Keratinocyte (primary cell): ENCODE results near the gene XIAP. TPM values are rescaled to one million over a fixed set of nuclear protein-coding genes. Genes with fewer than 3 reads are reported as not detected.

Source experiments
- DNase-seq: peaks from one replicate; pipeline ENCODE4 v3.0.0-alpha.2; 2011; ENCODE audit warnings: low read depth, missing footprints, low spot score
- FAIRE-seq: peaks from 2 replicates; lab custom pipeline; 2011; peaks lifted over from hg19 to GRCh38; lab: Jason Lieb, UNC
- H2AFZ ChIP-seq: 2 replicates; pipeline ENCODE4 v1.6.0; 2012; ENCODE audit warnings: low read length, control low read depth, inconsistent platforms; ENCODE audit not compliant: control insufficient read depth
- H3K27ac ChIP-seq: 2 replicates; pipeline ENCODE4 v1.5.1; 2011; ENCODE audit warnings: low read length; ENCODE audit not compliant: control insufficient read depth, insufficient read depth
- H3K27me3 ChIP-seq: 3 replicates; pipeline ENCODE4 v1.6.0; 2011; ENCODE audit warnings: low read length; ENCODE audit not compliant: control insufficient read depth, insufficient read depth; ENCODE audit errors: extremely low read depth
- H3K36me3 ChIP-seq, 2 experiments: 2 replicates in 1 of 2; 3 replicates in 1 of 2; pipeline ENCODE4 v1.5.1; 2011; ENCODE audit warnings: low read length in 2 of 2, mild to moderate bottlenecking in 1 of 2; ENCODE audit not compliant: control insufficient read depth in 2 of 2, insufficient read depth in 2 of 2; ENCODE audit errors: extremely low read depth in 1 of 2
- H3K4me1 ChIP-seq: 3 replicates; pipeline ENCODE4 v1.5.1; 2011; ENCODE audit warnings: low read length; ENCODE audit not compliant: control insufficient read depth, insufficient read depth; ENCODE audit errors: extremely low read depth
- H3K4me2 ChIP-seq: 3 replicates; pipeline ENCODE4 v1.6.0; 2011; ENCODE audit warnings: low read depth, low read length; ENCODE audit not compliant: control insufficient read depth, insufficient read depth; ENCODE audit errors: extremely low read depth
- H3K4me3 ChIP-seq, 3 experiments: fragments of 200-600 bp in 1 of 3; sonication (generic) in 1 of 3; 2 replicates in 2 of 3; 3 replicates in 1 of 3; pipeline ENCODE4 v1.5.1; 2011 to 2016; ENCODE audit warnings: low read length in 3 of 3, mild to moderate bottlenecking in 3 of 3, control low read depth in 2 of 3, inconsistent platforms in 1 of 3, low read depth in 1 of 3, mixed read lengths in 1 of 3, mixed run types in 1 of 3, moderate library complexity in 1 of 3; ENCODE audit not compliant: control insufficient read depth in 2 of 3, insufficient read depth in 2 of 3; ENCODE audit errors: extremely low read depth in 1 of 3
- H3K79me2 ChIP-seq: 2 replicates; pipeline ENCODE4 v1.6.0; 2012; ENCODE audit warnings: low read length; ENCODE audit not compliant: control insufficient read depth, insufficient read depth
- H3K9ac ChIP-seq: 3 replicates; pipeline ENCODE4 v1.6.0; 2011; ENCODE audit warnings: low read length; ENCODE audit not compliant: control insufficient read depth, insufficient read depth; ENCODE audit errors: extremely low read depth
- H3K9me1 ChIP-seq: 3 replicates; pipeline ENCODE4 v1.6.0; 2011; ENCODE audit warnings: low read length; ENCODE audit not compliant: control insufficient read depth, insufficient read depth; ENCODE audit errors: extremely low read depth
- H3K9me3 ChIP-seq: 2 replicates; pipeline ENCODE4 v1.5.1; 2012; ENCODE audit warnings: low read depth, low read length; ENCODE audit not compliant: control insufficient read depth
- H4K20me1 ChIP-seq: 3 replicates; pipeline ENCODE4 v1.6.0; 2011; ENCODE audit warnings: low read length; ENCODE audit not compliant: control insufficient read depth, insufficient read depth; ENCODE audit errors: extremely low read depth
- EZH2 ChIP-seq: IDR thresholded peaks from one replicate; pipeline ENCODE4 v1.6.1; 2012; ENCODE audit warnings: inconsistent platforms, mild to moderate bottlenecking, low read length, moderate library complexity
- dilution Hi-C: fragments of 300-500 bp; cut with MboI; formaldehyde crosslinking; loops from one replicate; pipeline ENCODE4 v1.7.0; 2020; ENCODE audit warnings: low sequenced_read_pairs; ENCODE audit not compliant: extremely low pct_ligation_motif_present
- polyA plus RNA-seq, 5 experiments: library from polyadenylated mRNA; depleted of rRNA in 3 of 5; stranded (reverse) in 3 of 5; stranded (forward) in 1 of 5; unstranded in 1 of 5; fragments of >200 nt; gene quantifications; 1 replicate in 1 of 5; 2 replicates in 3 of 5; 3 replicates in 1 of 5; pipeline versions ENCODE4 v1.2.1 to v1.2.3, GENCODE V29; 2011 to 2012; ENCODE audit warnings: missing spikeins in 2 of 5, low read depth in 1 of 5, low replicate concordance in 1 of 5
- TF ChIP-seq, protein P1 (sequence below), 3 experiments: IDR thresholded peaks in 1 of 3; conservative IDR thresholded peaks in 1 of 3; optimal IDR thresholded peaks in 1 of 3; 2 replicates in 2 of 3; 3 replicates in 1 of 3; pipeline versions ENCODE3 to v1.5.1; 2011; ENCODE audit warnings: low read length in 3 of 3, mild to moderate bottlenecking in 3 of 3, moderate library complexity in 2 of 3, control low read depth in 1 of 3, inconsistent platforms in 1 of 3; ENCODE audit not compliant: insufficient read depth in 2 of 3; ENCODE audit errors: extremely low read depth in 1 of 3

The XIAP gene
- polyA plus RNA-seq, 1 donor (not counting 4 experiments of a cell fraction or from before 2014, with no cell fraction given): 18.3 TPM

GRCh38 chrX:123846577-123847038 is 13.2 kb upstream of the XIAP start:
- Histone ChIP-seq H4K20me1 (no peaks in the 10 kb centered on the region), H3K4me2 (no peak overlapping the region), H3K4me1 (no peaks in the 10 kb centered on the region), H3K27me3 (no peaks in the 10 kb centered on the region), H3K79me2 (no peaks in the 10 kb centered on the region), H3K9ac (no peak overlapping the region), H3K4me3 (no peak overlapping the region), H3K9me1 (no peaks in the 10 kb centered on the region), H3K27ac (no peak overlapping the region), H3K9me3 (no peaks in the 10 kb centered on the region), H2AFZ (no peak overlapping the region), H3K36me3 (no peaks in the 10 kb centered on the region)
- dilution Hi-C loops: no loop called here
- no peak for FAIRE-seq
- DNase-seq: no peak
- no peak for TF ChIP-seq EZH2
- TF ChIP-seq, protein P1, sequence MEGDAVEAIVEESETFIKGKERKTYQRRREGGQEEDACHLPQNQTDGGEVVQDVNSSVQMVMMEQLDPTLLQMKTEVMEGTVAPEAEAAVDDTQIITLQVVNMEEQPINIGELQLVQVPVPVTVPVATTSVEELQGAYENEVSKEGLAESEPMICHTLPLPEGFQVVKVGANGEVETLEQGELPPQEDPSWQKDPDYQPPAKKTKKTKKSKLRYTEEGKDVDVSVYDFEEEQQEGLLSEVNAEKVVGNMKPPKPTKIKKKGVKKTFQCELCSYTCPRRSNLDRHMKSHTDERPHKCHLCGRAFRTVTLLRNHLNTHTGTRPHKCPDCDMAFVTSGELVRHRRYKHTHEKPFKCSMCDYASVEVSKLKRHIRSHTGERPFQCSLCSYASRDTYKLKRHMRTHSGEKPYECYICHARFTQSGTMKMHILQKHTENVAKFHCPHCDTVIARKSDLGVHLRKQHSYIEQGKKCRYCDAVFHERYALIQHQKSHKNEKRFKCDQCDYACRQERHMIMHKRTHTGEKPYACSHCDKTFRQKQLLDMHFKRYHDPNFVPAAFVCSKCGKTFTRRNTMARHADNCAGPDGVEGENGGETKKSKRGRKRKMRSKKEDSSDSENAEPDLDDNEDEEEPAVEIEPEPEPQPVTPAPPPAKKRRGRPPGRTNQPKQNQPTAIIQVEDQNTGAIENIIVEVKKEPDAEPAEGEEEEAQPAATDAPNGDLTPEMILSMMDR (optimal IDR thresholded peaks at IDR 0.05 in 1 of 3, IDR thresholded peaks at IDR 0.05 in 1 of 3, conservative IDR thresholded peaks at IDR 0.05 in 1 of 3; ENCODE audit: extremely low read depth in 1 of 3, insufficient read depth in 2 of 3, low read length in 3 of 3): no peak

- FAIRE-seq (no peak), DNase-seq (no peak)
- no peak for TF ChIP-seq EZH2
- TF ChIP-seq, protein P1 (optimal IDR thresholded peaks at IDR 0.05 in 1 of 3, IDR thresholded peaks at IDR 0.05 in 1 of 3, conservative IDR thresholded peaks at IDR 0.05 in 1 of 3; ENCODE audit: extremely low read depth in 1 of 3, insufficient read depth in 2 of 3, low read length in 3 of 3): no peak
- Histone ChIP-seq H3K4me2 (no peak overlapping the region), H3K79me2 (no peaks in the 10 kb centered on the region), H3K36me3 (no peaks in the 10 kb centered on the region), H3K4me1 (no peaks in the 10 kb centered on the region), H3K9me1 (no peaks in the 10 kb centered on the region), H3K4me3 (no peak overlapping the region), H3K27ac (no peak overlapping the region), H4K20me1 (no peaks in the 10 kb centered on the region), H3K9me3 (no peaks in the 10 kb centered on the region), H3K9ac (no peak overlapping the region), H3K27me3 (no peaks in the 10 kb centered on the region), H2AFZ (no peak overlapping the region)
- dilution Hi-C loops: no loop called here
Observed at GRCh38 chrX:123847056-123847455, 12.8 kb upstream of the XIAP start.
